H1 (cell line): Measurements from ENCODE around the gene HDHD5. TPM values are rescaled to one million over a fixed set of nuclear protein-coding genes. Genes with fewer than 3 reads are reported as not detected.

Experiments
- CTCF ChIA-PET: fragments of 300-600 bp; sonication (Branson Sonifier 250); formaldehyde crosslinking; loops from one replicate; lab custom pipeline; 2021; ENCODE audit not compliant: partially characterized antibody; lab: Charles Lee
- POLR2A ChIA-PET: fragments of 300-600 bp; sonication (Branson Sonifier 250); formaldehyde crosslinking; loops from one replicate; lab custom pipeline; 2021; ENCODE audit warnings: inconsistent platforms; ENCODE audit not compliant: partially characterized antibody; lab: Charles Lee
- DNase-seq, 2 experiments: peaks; one replicate each; pipeline versions ENCODE4 v3.0.0 to v3.0.0-alpha.2; 2010 to 2022; ENCODE audit warnings: low spot score in 2 of 2, low read depth in 1 of 2, mixed read lengths in 1 of 2
- FAIRE-seq: peaks from 2 replicates; lab custom pipeline; 2011; peaks lifted over from hg19 to GRCh38; lab: Jason Lieb, UNC
- H2AFZ ChIP-seq: 2 replicates; pipeline ENCODE4 v1.8.1; 2012; ENCODE audit warnings: low read length, inconsistent platforms
- H2AK5ac ChIP-seq: 2 replicates; pipeline ENCODE4 v1.6.1; 2013; ENCODE audit warnings: low read depth, low read length
- H2BK120ac ChIP-seq: replicated peaks from 2 replicates; pipeline ENCODE3; 2013; ENCODE audit warnings: low read depth, low read length, inconsistent platforms
- H2BK12ac ChIP-seq: 2 replicates; pipeline ENCODE4 v1.6.1; 2013; ENCODE audit warnings: low read depth, low read length
- H2BK15ac ChIP-seq: 2 replicates; pipeline ENCODE4 v1.6.1; 2013; ENCODE audit warnings: low read length
- H2BK20ac ChIP-seq: 2 replicates; pipeline ENCODE4 v1.6.1; 2013; ENCODE audit warnings: low read length
- H2BK5ac ChIP-seq: 2 replicates; pipeline ENCODE4 v1.6.1; 2013; ENCODE audit warnings: low read depth, low read length
- H3K14ac ChIP-seq: 2 replicates; pipeline ENCODE4 v1.6.1; 2013; ENCODE audit warnings: inconsistent platforms; ENCODE audit not compliant: insufficient read length
- H3K18ac ChIP-seq: 2 replicates; pipeline ENCODE4 v1.6.1; 2013; ENCODE audit warnings: low read length; ENCODE audit errors: extremely low read depth
- H3K23ac ChIP-seq: 2 replicates; pipeline ENCODE4 v1.6.1; 2013; ENCODE audit warnings: inconsistent platforms; ENCODE audit not compliant: insufficient read length
- H3K23me2 ChIP-seq: 2 replicates; pipeline ENCODE4 v1.6.1; 2013; ENCODE audit warnings: low read depth, low read length
- H3K27ac ChIP-seq: 2 replicates; pipeline ENCODE4 v1.6.1; 2011; ENCODE audit warnings: low read depth, low read length, inconsistent platforms
- H3K27me3 ChIP-seq, 4 experiments: replicated peaks in 1 of 4; 1 replicate in 1 of 4; 2 replicates in 3 of 4; pipeline versions ENCODE4 v1.6.1 to v1.8.1; 2011 to 2013; ENCODE audit warnings: low read length in 3 of 4, mild to moderate bottlenecking in 3 of 4, inconsistent platforms in 2 of 4, mixed read lengths in 2 of 4, moderate library complexity in 1 of 4; ENCODE audit not compliant: control insufficient read depth in 3 of 4, insufficient read depth in 3 of 4; ENCODE audit errors: extremely low read depth in 1 of 4
- H3K36me3 ChIP-seq, 4 experiments: 2 replicates each; pipeline versions ENCODE4 v1.6.1 to v1.8.1; 2011 to 2013; ENCODE audit warnings: mild to moderate bottlenecking in 4 of 4, low read length in 3 of 4, moderate library complexity in 2 of 4, control low read depth in 1 of 4, inconsistent platforms in 1 of 4; ENCODE audit not compliant: insufficient read depth in 4 of 4, control insufficient read depth in 2 of 4
- H3K4ac ChIP-seq: replicated peaks from 2 replicates; pipeline ENCODE3; 2013; ENCODE audit warnings: low read length, low read depth, mixed read lengths, inconsistent platforms; ENCODE audit not compliant: insufficient read length
- H3K4me1 ChIP-seq, 4 experiments: replicated peaks in 1 of 4; 1 replicate in 1 of 4; 2 replicates in 3 of 4; pipeline versions ENCODE4 v1.6.1 to v1.8.1; 2011 to 2013; ENCODE audit warnings: low read length in 3 of 4, inconsistent platforms in 2 of 4, mixed read lengths in 1 of 4; ENCODE audit not compliant: insufficient read depth in 4 of 4, control insufficient read depth in 3 of 4
- H3K4me2 ChIP-seq, 2 experiments: 2 replicates each; pipeline versions ENCODE4 v1.6.1 to v1.8.1; 2011 to 2013; ENCODE audit warnings: low read depth in 2 of 2, low read length in 2 of 2, control low read depth in 1 of 2, inconsistent platforms in 1 of 2, mild to moderate bottlenecking in 1 of 2; ENCODE audit not compliant: insufficient read depth in 1 of 2
- H3K4me3 ChIP-seq, 4 experiments: fragments of 200-600, 300-600 bp in 1 of 4; sonication (generic), shearing (Covaris generic), sonication (Bioruptor Twin) in 1 of 4; 2 replicates each; pipeline versions ENCODE4 v1.5.1 to v1.8.1; 2011 to 2016; ENCODE audit warnings: low read length in 4 of 4, low read depth in 3 of 4, control low read depth in 2 of 4, inconsistent platforms in 2 of 4, mild to moderate bottlenecking in 2 of 4, mixed read lengths in 1 of 4, moderate library complexity in 1 of 4; ENCODE audit not compliant: insufficient read depth in 2 of 4; ENCODE audit errors: extremely low read depth in 1 of 4
- H3K56ac ChIP-seq: replicated peaks from 2 replicates; pipeline ENCODE3; 2013; ENCODE audit warnings: low read depth, mild to moderate bottlenecking, mixed read lengths, low read length, inconsistent platforms; ENCODE audit not compliant: insufficient read length
- H3K79me1 ChIP-seq: 2 replicates; pipeline ENCODE4 v1.6.1; 2013; ENCODE audit warnings: low read depth, low read length, control low read depth
- H3K79me2 ChIP-seq, 2 experiments: 2 replicates each; pipeline versions ENCODE4 v1.6.1 to v1.8.1; 2012 to 2013; ENCODE audit warnings: low read length in 2 of 2, mild to moderate bottlenecking in 2 of 2, inconsistent platforms in 1 of 2; ENCODE audit not compliant: insufficient read depth in 2 of 2, control insufficient read depth in 1 of 2
- H3K9ac ChIP-seq, 4 experiments: replicated peaks in 1 of 4; 1 replicate in 1 of 4; 2 replicates in 3 of 4; pipeline versions ENCODE4 v1.6.1 to v1.8.1; 2011 to 2013; ENCODE audit warnings: low read depth in 3 of 4, low read length in 3 of 4, control low read depth in 2 of 4, mild to moderate bottlenecking in 2 of 4, moderate library complexity in 2 of 4, inconsistent platforms in 1 of 4; ENCODE audit errors: extremely low read depth in 1 of 4
- H3K9me3 ChIP-seq, 2 experiments: 2 replicates each; pipeline versions ENCODE4 v1.6.1 to v1.8.1; 2012 to 2013; ENCODE audit warnings: mild to moderate bottlenecking in 2 of 2, moderate library complexity in 2 of 2, control low read depth in 1 of 2, inconsistent platforms in 1 of 2, low read depth in 1 of 2, low read length in 1 of 2, mixed read lengths in 1 of 2; ENCODE audit not compliant: insufficient read depth in 2 of 2
- H4K20me1 ChIP-seq, 2 experiments: replicated peaks in 1 of 2; 2 replicates each; pipeline versions ENCODE3 to v1.8.1; 2011 to 2013; ENCODE audit warnings: inconsistent platforms in 2 of 2, low read length in 2 of 2, mild to moderate bottlenecking in 1 of 2; ENCODE audit not compliant: insufficient read depth in 2 of 2, control insufficient read depth in 1 of 2
- H4K5ac ChIP-seq: 2 replicates; pipeline ENCODE4 v1.6.1; 2013; ENCODE audit warnings: low read length, low read depth, mixed read lengths, inconsistent platforms; ENCODE audit not compliant: insufficient read length
- H4K8ac ChIP-seq: 2 replicates; pipeline ENCODE4 v1.8.0; 2013; ENCODE audit warnings: mild to moderate bottlenecking, moderate library complexity, low read length, inconsistent platforms; ENCODE audit not compliant: insufficient read depth; ENCODE audit errors: extremely low read depth
- H4K91ac ChIP-seq: replicated peaks from 2 replicates; pipeline ENCODE3; 2013; ENCODE audit warnings: low read length, mixed read lengths, inconsistent platforms; ENCODE audit not compliant: insufficient read length
- CHD2 ChIP-seq: IDR thresholded peaks from 2 replicates; pipeline ENCODE4 v1.6.1; 2012; ENCODE audit warnings: low read length, improper control_type of control experiment
- EGR1 ChIP-seq: IDR thresholded peaks from 2 replicates; pipeline ENCODE4 v1.6.1; 2011; ENCODE audit warnings: low read depth, low read length, borderline replicate concordance
- KDM5A ChIP-seq: fragments of 200-600 bp; IDR thresholded peaks from 2 replicates; pipeline ENCODE4 v1.7.1; 2012; ENCODE audit warnings: mild to moderate bottlenecking, low read length, inconsistent platforms, mixed read lengths
- NANOG ChIP-seq: IDR thresholded peaks from 2 replicates; pipeline ENCODE4 v1.6.1; 2011; ENCODE audit warnings: low read length, low read depth, mild to moderate bottlenecking, inconsistent platforms; ENCODE audit not compliant: insufficient read depth, poor library complexity, severe bottlenecking
- RAD21 ChIP-seq, 2 experiments: IDR thresholded peaks in 1 of 2; conservative IDR thresholded peaks in 1 of 2; 2 replicates each; pipeline ENCODE4 v1.6.1; 2011; ENCODE audit warnings: low read depth in 2 of 2, low read length in 2 of 2, improper control_type of control experiment in 1 of 2, inconsistent platforms in 1 of 2, mild to moderate bottlenecking in 1 of 2, moderate library complexity in 1 of 2
- SIX5 ChIP-seq: IDR thresholded peaks from 2 replicates; pipeline ENCODE4 v1.6.1; 2011; ENCODE audit warnings: mild to moderate bottlenecking, low read depth, low read length
- WGBS, 2 experiments: shearing (Covaris generic) in 1 of 2; methylation state at CpG; one replicate each; pipeline versions ENCODE4 v1.1.6 to v1.1.7; 2013 to 2015; ENCODE audit warnings: low lambda C conversion rate in 2 of 2, mixed read lengths in 2 of 2, inconsistent platforms in 1 of 2, low coverage in 1 of 2, missing lambda C conversion rate in 1 of 2; ENCODE audit not compliant: insufficient replicate concordance in 2 of 2, insufficient coverage in 1 of 2, insufficient read length in 1 of 2; ENCODE audit errors: extremely low coverage in 1 of 2, missing lambda C conversion rate in 1 of 2; 5-methylcytosine and 5-hydroxymethylcytosine counted together
- polyA plus RNA-seq, 7 experiments: library from polyadenylated mRNA; depleted of rRNA in 3 of 7; stranded (reverse) in 5 of 7; unstranded in 2 of 7; fragments of >200 nt in 5 of 7; fragments of 200-250 nt in 2 of 7; gene quantifications; 1 replicate in 5 of 7; 2 replicates in 1 of 7; 4 replicates in 1 of 7; pipeline versions ENCODE4 v1.2.1 to v1.2.3, GENCODE V29; 2011 to 2013; ENCODE audit warnings: missing spikeins in 2 of 7, mixed read lengths in 2 of 7
- total RNA-seq: library from RNA; stranded (reverse); fragmentation: NEBNext Ultra II Directional; extraction: Animal tissue kit (Norgen Biotek cat#: 25700); gene quantifications from 2 replicates; pipeline ENCODE4 v1.2.1, GENCODE V29; 2021

HDHD5 gene
- total and polyA plus RNA-seq, 2 of the 8 experiments (the other 6 are each of a cell fraction or from before 2014, with no cell fraction given): 68.3 to 123 TPM

DNA sequence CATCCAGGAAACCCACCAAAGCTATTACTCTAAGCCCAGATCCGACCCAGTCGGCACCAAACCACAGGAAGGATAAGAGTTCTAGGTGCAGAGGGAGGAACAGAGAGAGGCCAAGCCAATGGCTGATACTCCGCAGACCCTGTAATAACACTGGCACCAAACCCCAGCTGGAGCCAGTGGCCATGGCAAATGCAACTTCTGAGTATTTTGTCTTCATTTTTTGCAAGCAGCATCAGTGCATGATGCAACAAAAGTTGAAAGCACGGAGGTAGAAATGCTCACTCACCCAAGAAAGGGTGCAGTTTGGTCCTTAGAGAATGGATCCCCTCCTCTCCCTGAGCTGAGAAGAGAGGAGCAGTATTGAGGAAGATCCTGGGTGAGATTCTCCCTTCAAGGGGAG is 40.7 kb downstream of the HDHD5 start:
- no peak for TF ChIP-seq SIX5
- TF ChIP-seq CHD2: no peak
- no peak for TF ChIP-seq NANOG
- no peak for TF ChIP-seq KDM5A
- TF ChIP-seq RAD21 (IDR thresholded peaks at IDR 0.05 in 1 of 2, conservative IDR thresholded peaks at IDR 0.05 in 1 of 2; ENCODE audit: low read depth in 2 of 2, low read length in 2 of 2): no peak
- no peak for TF ChIP-seq EGR1
- H3K56ac ChIP-seq: no peak overlapping the region
- ChIA-PET POLR2A (interaction anchor here (1.8 kb wide), 1 partner anchor 11 kb away, joined by 4 read pairs; no protein-coding TSS in a partner anchor), CTCF (interaction anchor here (0.9 to 5.9 kb wide), 4 partner anchors 11 to 55 kb away, joined by 4 to 29 read pairs (median 16); no protein-coding TSS in a partner anchor)
- H3K23ac ChIP-seq: no peak overlapping the region
- H3K79me1 ChIP-seq: 0 out of 2 replicates have a peak, but pooled peaks cover 4% of the 10 kb centered on the region
- H4K8ac ChIP-seq: no peak overlapping the region
- no peak overlapping the region for H3K14ac ChIP-seq
- peaks cover 2 to 7% of the 10 kb centered on the region in 2 experiments for H4K20me1 ChIP-seq
- FAIRE-seq (no peak), DNase-seq (no peak)
- no peak overlapping the region for H3K4me2 ChIP-seq
- H3K9ac ChIP-seq: no peak overlapping the region
- H3K4me1 ChIP-seq: peaks cover 4 to 17% (median 12%) of the 10 kb centered on the region in 4 experiments
- no peak overlapping the region for H3K18ac ChIP-seq
- H2BK5ac ChIP-seq: no peak overlapping the region
- no peak overlapping the region for H3K27ac ChIP-seq
- H3K79me2 ChIP-seq: no peaks in the 10 kb centered on the region
- H2AFZ ChIP-seq: no peak overlapping the region
- 86% methylated on average over 4 of the region's 4 CpGs; no CpG with 5 or more reads in 1 of the 2 experiments for WGBS, 2 experiments
- no peak overlapping the region for H2BK120ac ChIP-seq
- no peak overlapping the region for H2BK12ac ChIP-seq
- H3K27me3 ChIP-seq: peaks cover 0 to 4% (median 4%) of the 10 kb centered on the region in 4 experiments; a peak in 4 of 7 replicates
- no peak overlapping the region for H2AK5ac ChIP-seq
- H2BK20ac ChIP-seq: no peak overlapping the region
- no peaks in the 10 kb centered on the region for H3K36me3 ChIP-seq
- H3K4me3 ChIP-seq: no peak overlapping the region
- H3K4ac ChIP-seq: no peak overlapping the region
- H2BK15ac ChIP-seq: no peak overlapping the region
- H3K9me3 ChIP-seq: no peaks in the 10 kb centered on the region
- H3K23me2 ChIP-seq: peaks cover 6% of the 10 kb centered on the region; the same call in 1 of the 2 replicates
- no peak overlapping the region for H4K5ac ChIP-seq
- peak overlapping the region; percentile 29 for H4K91ac ChIP-seq
